Mammary epithelial cell (primary cell): Measurements from ENCODE around the gene LYPD6B.

Experiments used
- CTCF ChIP-seq, 2 donors: IDR thresholded peaks in 1 of 2; conservative IDR thresholded peaks in 1 of 2; 2 replicates each; pipeline ENCODE4 v1.5.1; 2011 to 2012; ENCODE audit warnings: inconsistent platforms in 2 of 2, low read length in 2 of 2, mild to moderate bottlenecking in 2 of 2, control low read depth in 1 of 2, low read depth in 1 of 2; ENCODE audit not compliant: insufficient read depth in 1 of 2; ENCODE audit errors: extremely low read depth in 1 of 2
- EZH2 ChIP-seq: IDR thresholded peaks from 2 replicates; pipeline ENCODE4 v1.6.1; 2012; ENCODE audit warnings: low read length, inconsistent platforms, borderline replicate concordance

- TF ChIP-seq CTCF (conservative IDR thresholded peaks at IDR 0.05 in 1 of 2, IDR thresholded peaks at IDR 0.05 in 1 of 2; ENCODE audit: extremely low read depth in 1 of 2, insufficient read depth in 1 of 2, low read depth in 1 of 2, low read length in 2 of 2) (no peak), EZH2 (no peak)
These were observed 188.3 kb downstream of the LYPD6B start for GRCh38 chr2:149226790-149227189.
